GM19239 (cell line): ENCODE measurements around the gene INAFM1.

ENCODE experiments used
- DNase-seq: peaks from one replicate; pipeline ENCODE4 v3.0.0; 2011; ENCODE audit warnings: low spot score; ENCODE audit not compliant: insufficient read length
- FAIRE-seq: peaks from 2 replicates; lab custom pipeline; 2011; peaks lifted over from hg19 to GRCh38; lab: Jason Lieb, UNC

The INAFM1 gene

DNA sequence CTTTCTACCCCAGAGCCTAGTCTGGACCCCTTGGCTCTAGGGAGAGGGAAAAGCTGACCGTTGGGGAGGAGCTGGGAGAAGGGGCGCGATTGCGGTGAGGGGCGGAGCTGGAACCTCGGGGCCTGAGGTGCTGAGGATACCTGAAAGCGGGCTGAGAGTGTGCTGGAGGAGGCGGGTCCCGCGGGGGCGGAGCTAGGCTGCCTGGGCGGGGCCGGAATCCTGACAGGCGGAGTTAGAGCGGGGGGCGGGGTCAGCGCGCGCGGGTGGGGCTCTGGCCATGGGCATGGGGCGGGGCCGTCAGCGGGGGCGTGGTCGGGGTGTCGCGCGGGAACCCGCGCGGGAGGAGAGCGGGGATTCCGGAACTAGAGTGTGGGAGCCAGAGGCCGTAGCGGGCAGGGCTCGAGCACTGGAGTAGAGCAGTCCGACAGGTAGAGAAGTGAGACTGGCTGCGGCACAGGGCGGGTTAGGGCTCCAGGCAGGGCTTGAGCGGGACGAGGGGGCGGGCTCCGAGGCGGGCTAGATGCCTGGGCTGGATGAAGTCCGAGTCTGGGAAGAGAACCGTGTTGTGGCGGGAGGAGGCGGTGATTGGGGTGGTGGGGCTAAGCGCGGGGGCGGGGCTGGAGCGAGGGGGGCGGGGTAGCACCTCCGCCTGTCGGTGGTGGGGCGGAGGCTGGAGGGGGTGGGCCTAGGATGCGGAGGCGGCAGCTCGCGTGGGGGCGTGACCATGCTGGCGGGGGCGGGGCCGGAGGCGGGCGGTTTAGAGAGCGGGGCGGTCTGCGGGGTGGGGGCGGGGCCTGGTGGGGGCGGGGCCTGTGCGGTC, at the start of gene INAFM1:
Gene INAFM1 (plus strand): TSS at position 815 of the 820 bp plus-strand sequence. CDS start 35 bp downstream, outside the sequence.
- peak; percentile 98 for FAIRE-seq
- DNase-seq = peak; percentile 97

DNA sequence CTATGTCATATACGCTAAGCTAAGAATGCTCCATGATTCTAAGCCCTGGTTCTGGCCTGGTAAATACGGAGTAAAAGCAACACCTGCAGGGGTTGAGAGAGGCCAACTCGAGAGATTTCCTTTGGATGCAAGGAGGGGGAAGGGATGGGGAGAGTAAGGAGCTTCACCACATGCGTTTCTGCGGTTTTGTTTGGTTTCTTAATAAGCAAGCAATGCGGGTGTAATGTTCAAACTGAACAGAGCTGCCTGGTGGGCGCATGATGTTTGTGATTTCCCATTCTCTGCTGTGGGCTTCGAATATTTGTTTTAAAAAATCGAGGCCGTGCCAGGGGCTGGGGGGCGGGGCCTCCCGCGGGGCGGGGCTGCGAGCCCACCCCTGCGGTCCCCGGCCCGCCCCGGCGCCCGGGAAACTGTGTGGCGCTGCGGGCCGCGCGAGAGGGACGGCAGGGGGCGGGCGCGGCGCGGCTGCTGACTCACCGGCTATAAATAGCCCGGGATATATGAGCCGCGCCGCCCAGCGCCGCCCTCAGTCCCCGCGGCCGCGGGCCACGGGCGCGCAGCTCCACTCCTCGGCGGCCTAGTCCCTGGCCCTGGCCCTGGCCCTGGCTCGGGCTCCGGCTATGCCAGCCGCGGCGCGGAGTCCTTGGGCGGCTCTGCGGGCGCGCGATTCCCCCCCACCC, 48.8 kb upstream of the INAFM1 start:
- DNase-seq (peak; percentile 96), FAIRE-seq (peak; percentile 74)

DNA sequence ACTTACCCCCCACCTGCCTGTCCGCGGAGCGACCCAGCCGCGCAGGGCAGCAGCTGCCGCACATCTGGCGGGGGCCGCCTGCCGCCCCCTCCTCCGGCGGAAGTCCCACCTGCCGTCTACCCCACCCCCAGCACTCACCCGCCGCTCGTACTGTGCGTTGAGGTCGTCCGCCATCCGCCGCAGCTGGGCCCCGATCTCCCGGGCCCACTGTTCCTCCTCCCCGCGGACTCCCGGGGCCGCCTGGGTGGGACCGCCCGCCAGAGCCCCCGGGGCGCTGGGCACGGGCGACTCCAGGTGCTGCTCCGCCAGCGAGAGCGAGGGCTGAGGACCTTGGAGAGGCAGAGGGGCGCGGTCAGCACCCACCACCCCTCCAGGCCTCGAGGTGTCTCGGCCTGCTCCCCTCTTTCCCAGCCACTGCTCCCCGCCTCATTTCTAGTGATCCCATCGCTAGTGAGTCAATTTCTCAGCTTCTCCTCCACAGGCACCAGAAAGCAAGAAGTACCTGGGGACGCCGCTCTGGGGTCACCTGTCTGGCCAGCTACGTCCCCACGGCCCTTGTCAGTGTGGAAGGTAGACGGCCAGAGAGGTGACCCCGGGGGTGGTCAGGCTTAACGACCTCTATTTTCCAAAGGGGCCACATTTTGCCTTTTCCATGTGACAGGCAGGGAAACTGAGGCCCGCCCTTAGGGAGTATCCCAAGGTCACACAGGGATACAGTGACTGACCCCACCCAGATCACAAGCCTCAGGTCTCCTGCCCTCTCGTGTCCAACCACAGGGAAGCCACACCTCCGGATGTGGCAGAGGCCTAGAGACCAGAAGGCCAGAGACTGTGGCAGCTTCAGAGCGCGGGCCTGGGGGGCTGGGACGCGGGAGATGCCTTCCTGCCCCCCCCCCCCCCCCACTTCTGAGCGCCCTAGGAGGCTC, 48.0 kb upstream of the INAFM1 start:
- peak; percentile 93 for FAIRE-seq

DNA sequence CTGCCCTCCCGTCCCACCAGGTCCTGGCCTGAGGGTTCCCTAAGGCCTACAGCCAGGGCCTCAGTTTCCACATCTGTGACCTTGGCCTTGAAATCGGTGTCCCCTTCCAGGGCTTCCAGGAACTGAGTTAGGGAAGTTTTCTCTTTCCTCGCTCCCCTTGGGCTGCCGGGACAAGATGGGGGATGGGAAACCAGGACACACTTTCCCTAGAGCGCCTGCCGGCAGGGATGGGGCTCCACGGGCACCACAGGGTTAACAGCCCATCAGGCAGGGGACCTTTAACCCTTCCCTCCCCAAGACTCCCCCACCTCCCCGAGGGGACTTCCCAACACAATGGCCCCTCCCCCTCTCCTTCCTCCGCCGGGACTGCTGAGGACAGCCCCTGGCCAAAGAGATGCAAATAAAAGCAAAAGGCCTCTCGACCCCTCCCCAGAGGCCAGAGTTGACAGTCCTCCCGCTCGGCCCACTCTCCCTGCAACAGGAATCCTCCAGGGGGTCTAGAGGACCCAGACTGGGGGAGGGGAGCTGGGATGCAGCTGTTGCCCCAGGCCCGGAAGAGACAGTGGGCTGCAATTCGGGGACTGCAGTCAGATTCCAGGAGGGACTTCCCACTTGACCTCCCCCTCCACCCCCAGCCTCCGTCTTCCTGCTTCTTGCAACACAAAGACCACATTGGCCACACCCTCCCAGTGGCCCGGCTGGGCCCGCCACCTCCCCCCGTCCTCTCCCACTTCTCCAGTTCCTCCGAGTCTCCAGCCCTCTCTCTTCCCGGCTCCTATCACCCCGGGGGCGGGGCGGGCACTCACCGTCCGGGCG, 47.1 kb upstream of the INAFM1 start:
- peak; percentile 76 for FAIRE-seq
- DNase-seq = no peak

More for the DNA sequence above, 48.0 kb upstream of the INAFM1 start:
- peak; percentile 90 for DNase-seq

DNA sequence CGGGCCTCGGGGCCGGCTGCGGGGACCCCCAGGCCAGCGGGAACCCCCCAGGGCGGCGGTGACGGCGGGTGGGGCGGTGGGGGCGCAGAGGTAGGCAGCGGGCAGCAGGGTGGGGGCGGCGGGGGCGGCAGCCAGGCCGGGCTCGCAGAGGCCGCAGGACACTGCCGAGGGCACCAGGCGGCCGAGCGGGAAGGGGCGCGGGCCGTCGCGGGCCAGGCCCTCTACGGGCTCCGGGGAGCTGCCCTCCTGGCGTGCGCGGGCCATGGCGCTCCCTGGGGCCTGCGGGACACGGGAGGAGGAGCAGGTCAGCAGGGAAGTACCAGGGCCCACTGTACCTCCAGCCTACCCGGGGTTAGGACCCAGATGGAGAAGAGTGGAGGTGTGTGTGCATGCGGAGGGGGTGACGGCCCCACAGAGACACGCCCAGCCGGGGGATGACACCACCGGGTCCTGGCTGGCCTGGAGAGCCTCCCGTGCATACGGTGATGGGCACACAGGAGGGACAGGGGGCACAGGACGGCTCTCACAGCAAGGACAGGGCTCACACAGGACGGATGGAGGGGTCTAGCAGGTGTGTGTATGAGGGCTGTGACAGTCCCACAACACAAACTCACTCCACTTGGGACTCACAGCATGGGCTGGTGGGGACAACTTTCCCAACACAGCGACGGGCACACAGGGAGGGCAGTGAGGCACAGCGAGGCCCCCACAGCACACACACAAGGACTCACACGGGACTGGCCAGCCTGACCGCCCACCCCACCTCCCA, 46.3 kb upstream of the INAFM1 start:
- DNase-seq (no peak), FAIRE-seq (no peak)

DNA sequence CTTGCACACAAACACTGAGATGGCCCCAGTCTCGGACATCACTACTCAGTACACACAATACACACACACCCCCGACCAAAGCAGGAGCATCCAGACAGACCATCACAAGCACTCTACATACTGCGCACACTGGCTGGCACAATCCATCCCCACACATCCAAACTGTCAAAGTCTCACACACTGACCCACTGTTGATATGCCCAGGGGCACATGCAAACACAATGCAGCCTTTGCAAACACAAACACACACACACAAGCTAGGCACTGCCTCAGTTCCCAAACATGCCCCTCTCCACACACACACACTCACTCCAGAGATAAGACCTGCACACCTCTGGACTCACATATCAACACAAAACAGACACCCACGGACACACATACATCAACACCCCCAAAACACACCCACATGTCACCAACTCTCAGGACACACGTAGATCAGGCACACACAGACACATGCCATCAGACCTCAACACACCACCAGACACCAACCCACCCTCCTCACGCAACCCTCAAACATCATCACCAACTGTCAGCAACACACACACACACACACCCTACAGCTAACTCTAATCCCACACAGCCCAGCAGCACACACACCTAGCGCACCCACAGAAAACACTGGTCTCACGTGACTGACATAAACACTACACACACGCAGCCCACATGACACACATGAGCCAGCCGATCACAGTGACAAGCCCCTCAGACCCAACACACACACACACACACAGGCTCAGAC, 45.6 kb upstream of the INAFM1 start:
- DNase-seq (no peak), FAIRE-seq (no peak)

DNA sequence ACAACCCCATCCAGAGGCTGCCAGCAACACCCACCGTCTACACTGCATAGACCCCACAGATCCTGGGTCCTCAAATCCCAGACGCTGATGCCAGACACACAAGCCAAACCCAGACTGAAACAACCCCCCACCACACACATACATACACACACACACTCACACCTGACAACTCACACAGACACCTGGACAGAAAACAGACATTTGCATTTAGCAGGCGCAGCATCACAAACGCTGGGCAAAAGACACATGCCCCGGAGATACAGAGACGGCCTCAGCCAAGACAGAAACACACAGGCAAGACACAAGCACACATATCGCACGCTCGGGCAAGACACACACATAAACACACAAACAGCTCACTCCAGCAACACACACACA, 45.0 kb upstream of the INAFM1 start:
- no peak for DNase-seq

DNA sequence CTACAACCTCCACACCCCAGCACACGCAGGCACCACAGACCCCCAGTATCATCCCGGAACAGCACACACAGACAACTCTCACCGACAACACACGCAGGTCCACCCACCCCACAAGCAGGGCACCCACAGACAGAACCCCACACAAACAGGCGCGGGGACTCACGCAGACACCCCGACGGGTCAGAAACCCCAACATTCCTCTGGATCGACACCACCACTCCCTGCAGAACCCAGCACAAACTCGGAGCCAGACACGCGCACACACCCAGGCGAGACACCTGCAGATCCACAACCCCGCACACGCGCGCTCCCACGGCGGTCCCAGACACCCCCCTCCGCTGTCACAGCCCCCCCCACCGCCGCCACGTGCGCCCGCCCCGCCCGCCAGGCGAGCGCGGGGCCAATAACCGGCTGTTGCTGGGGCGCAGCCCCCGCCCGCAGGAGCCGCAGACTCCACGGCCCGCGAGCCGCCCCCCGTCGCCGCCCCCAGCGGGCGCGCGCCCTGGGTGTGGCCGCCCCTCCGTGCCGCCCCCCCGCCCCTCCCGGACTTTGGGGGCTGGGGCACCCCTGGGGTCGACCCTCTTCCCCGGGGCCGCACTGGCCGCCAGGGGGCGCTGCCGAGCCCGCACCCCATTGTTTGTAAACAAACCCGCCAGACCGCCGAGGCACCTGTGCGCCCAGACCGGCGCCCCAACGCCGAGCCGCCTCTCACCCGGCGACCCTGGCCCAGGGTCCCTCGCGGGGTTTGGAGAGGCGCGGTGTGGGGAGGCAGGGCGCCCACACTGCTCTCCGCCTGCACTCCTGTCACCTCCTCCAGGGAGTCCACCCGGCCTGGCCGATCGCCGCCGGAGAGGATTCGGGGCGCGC, 44.4 kb upstream of the INAFM1 start:
- no peak for FAIRE-seq
- no peak for DNase-seq

More for the DNA sequence above, 45.0 kb upstream of the INAFM1 start:
- no peak for FAIRE-seq

DNA sequence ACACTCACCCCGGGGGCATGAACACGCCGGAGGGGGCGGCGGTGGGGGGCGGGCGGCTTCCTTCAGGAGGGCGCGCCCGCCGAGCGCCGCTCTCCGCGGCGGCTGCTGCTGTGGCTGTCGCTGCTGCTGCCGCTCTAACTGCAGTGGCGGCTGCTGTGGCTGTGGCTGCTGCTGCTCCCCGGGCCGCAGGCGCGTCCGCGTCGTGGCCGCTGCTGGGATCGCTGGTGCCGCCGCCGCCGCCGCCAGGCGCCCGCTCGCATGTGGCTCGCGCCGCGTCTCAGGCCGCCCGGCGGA, 43.8 kb upstream of the INAFM1 start, which contains the start of gene BBC3:
Gene BBC3 (minus strand): TSS at position 279 of the 294 bp plus-strand sequence. CDS start 2,768 bp downstream, outside the sequence.
- no peak for DNase-seq
- FAIRE-seq = no peak

DNA sequence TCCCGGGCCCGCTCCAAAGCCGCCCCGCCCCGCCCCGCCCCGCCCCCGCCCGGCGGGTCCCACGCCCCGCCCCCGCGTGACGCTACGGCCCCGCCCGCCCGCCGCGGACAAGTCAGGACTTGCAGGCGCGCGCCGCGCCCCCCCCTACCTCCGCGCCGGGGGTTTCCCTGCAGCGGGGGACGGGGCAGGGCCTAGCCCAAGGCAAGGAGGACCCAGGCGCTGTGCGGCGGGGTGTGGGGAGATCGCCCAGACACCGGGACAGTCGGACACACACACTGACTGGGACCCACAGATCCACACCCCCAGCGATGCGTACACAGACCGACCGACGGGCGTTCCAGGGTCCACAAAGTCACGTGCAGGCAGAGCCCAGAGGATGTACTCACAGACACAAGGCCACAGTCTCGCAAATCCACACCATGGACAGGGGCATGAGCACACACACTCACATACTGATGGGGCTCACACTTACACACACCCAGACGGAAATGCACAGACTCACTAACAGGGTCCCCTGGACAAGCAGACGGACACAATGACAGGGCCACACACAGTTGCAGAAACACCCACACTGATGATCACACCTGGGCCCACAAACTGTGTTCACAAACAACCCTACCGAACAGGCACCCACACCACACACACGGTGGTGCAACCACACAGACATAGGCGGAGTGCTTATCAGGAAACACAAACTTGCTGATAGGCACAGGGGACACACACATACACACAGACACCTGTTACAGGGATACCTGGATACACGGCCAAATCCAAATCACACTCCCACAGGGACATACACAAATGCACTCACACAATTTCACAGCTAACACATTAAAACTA, 43.2 kb upstream of the INAFM1 start:
- FAIRE-seq (peak; percentile 37), DNase-seq (no peak)

DNA sequence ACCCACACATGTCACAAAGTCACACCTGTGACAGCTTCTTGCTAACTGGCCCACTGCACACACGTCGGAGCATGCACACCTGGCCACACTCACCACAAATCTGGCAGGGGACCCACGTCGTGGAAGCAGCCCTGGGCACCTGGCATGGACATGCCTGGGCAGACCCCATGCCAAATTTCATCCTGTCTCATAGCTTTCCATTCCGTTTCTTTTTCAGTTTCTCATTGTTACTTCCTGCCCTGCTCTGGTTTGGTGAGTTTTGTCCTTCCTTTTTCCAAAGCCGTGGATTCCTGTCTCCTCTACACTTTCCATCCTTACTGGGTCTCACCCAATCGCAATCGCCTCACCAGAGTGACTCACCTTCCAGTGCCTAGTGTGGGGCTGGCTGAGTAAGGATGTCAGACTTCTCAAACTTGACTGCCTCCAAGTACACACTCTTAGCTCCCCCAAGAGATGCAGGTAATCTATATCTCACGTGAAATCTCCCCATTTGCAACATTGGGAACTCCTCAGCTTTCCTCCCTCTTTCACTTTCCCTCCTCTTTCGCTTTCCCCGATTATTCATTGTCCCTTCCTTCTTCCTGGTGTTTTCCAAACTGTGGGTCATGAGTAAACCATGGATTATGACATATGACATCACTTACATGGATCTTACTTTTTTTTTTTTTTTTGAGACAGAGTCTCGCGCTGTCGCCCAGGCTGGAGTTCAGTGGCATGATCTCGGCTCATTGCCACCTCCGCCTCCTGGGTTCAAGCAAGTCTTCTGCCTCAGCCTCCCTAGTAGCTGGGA, 42.1 kb upstream of the INAFM1 start:
- DNase-seq = no peak
- FAIRE-seq = peak; percentile 40

DNA sequence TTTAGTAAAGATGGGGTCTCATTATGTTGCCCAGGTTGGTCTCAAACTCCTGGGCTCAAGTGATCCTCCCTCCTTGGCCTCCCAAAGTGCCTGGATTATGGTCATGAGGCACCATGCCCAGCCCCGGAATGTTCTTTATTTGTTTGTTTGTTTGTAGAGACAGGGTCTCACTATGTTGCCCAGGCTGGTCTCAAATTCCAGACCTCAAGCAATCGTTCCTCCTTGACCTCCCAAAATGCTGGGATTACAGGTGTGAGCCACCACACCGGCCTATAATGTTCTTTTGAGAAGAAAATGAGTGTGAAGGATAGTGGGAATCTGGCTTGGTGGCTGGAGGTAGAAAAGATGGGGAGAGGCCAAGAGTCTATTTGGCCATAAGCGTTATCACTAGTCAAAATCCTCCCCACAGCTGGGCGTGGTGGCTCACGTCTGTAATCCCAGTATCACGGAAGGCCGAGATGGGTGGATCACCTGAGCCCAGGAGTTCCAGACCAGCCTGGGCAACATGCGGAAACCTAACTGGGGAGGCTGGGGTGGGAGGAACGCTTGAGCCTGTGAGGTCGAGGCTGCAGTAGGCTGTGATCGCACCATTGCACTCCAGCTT, 38.5 kb upstream of the INAFM1 start:
- FAIRE-seq (no peak), DNase-seq (no peak)

DNA sequence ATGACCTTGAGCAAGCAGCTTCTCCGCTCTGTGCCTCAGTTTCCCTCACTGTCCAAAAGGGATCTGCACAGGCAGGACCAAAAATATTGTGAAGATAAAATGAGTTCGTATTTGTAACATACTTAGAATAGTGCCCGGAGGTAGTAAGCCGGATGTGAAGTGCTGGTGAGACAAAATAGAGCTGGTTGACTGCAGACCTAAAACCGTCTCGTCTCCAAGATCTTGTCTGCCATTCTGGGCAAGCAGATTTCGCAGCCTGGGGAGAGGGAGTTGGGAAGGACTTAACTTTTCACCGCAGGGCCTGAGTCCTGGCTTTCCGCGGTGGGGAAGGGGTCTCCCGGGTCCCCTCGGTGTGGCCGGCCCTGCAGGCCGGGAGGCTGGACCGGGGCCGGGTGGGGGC, 35.5 kb upstream of the INAFM1 start:
- FAIRE-seq = no peak
- no peak for DNase-seq

DNA sequence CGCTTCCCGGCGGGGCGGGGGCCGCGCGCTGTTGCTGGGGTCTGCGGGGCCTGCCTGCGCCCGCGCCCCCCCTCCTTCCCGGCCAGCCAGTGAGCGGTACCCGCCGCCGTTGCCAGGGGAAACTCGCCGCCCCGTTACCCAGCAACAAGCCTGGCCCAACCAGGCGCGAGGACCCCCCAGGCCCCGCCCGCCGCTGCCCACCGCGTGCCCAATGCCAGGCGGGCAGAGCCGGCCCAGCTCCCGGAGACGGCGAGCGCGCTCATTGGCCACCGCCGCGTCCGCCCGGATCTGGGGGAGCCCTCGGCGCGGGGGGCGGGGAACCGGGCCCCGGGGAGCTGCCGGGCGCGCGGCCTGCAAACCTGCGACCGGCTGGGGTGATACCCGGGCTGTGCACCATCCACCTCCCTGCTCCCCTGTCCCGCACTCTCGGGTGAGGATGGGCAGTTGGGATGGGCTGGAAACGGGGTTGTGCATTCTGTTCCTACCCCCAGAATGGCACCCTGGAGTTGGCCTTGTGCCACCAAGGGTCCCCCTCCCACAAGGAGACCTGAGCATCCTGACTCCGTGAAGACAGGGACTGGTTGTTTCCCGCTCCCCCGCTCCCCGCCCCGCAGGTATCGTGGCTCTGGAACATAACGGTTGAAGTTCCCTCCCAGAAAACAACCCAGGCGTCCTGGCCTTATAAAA, 34.9 kb upstream of the INAFM1 start:
- no peak for FAIRE-seq
- no peak for DNase-seq

DNA sequence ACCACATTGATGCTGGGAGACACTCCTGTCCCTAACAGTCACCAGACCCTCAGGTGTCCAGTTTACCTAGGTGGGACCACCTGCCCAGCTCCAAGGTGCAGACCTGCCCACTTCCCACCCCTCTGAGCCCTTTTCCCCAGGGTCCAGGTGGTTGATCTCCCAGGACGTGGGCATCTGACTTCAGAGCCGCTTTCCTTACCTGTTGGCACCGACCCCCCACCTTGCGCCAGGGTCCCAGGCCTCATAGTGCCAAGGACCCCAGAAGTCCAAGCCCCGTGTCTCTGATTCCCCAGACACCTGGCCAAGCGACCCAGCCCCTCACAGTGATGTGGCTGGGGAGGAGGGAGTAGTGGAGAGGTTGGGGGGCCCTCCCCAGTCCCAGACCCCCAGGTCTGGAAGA, 34.1 kb upstream of the INAFM1 start:
- no peak for DNase-seq
- FAIRE-seq = no peak
